Measurements from ENCODE around the gene PEAK1. TPM values are rescaled to one million over a fixed set of nuclear protein-coding genes. Genes with fewer than 3 reads are reported as not detected.

Gene PEAK1
- total and polyA plus RNA-seq, 2 experiments from 2014 or later, result 7.8 to 34.1 TPM

- H3K27ac Mint-ChIP-seq, result no peak overlapping the region
- H3K4me1 ChIP-seq (ENCODE audit: insufficient read depth), result no peaks in the 10 kb centered on the region
- H3K27ac ChIP-seq (ENCODE audit: low read depth), result 0 out of 2 replicates have a peak overlapping the region, but pooled peaks have one; percentile 6
- H2AFZ ChIP-seq, result no peak overlapping the region
- 0 out of 2 replicates have a peak, but pooled peaks cover 13% of the 10 kb centered on the region for H4K20me1 ChIP-seq (replicated peaks; ENCODE audit: insufficient read depth)
- no peaks in the 10 kb centered on the region for H3K36me3 Mint-ChIP-seq (ENCODE audit: low read depth)
- no peak overlapping the region for H3K4me2 ChIP-seq
- H3K4me1 Mint-ChIP-seq, result peaks cover 8% of the 10 kb centered on the region; the same call in 2 of the 3 replicates
- H3K4me3 ChIP-seq, result no peak overlapping the region
- TF ChIP-seq, protein P1, sequence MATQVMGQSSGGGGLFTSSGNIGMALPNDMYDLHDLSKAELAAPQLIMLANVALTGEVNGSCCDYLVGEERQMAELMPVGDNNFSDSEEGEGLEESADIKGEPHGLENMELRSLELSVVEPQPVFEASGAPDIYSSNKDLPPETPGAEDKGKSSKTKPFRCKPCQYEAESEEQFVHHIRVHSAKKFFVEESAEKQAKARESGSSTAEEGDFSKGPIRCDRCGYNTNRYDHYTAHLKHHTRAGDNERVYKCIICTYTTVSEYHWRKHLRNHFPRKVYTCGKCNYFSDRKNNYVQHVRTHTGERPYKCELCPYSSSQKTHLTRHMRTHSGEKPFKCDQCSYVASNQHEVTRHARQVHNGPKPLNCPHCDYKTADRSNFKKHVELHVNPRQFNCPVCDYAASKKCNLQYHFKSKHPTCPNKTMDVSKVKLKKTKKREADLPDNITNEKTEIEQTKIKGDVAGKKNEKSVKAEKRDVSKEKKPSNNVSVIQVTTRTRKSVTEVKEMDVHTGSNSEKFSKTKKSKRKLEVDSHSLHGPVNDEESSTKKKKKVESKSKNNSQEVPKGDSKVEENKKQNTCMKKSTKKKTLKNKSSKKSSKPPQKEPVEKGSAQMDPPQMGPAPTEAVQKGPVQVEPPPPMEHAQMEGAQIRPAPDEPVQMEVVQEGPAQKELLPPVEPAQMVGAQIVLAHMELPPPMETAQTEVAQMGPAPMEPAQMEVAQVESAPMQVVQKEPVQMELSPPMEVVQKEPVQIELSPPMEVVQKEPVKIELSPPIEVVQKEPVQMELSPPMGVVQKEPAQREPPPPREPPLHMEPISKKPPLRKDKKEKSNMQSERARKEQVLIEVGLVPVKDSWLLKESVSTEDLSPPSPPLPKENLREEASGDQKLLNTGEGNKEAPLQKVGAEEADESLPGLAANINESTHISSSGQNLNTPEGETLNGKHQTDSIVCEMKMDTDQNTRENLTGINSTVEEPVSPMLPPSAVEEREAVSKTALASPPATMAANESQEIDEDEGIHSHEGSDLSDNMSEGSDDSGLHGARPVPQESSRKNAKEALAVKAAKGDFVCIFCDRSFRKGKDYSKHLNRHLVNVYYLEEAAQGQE (IDR thresholded peaks at IDR 0.05; ENCODE audit: unreplicated experiment), result no peak
- no peak for TF ChIP-seq CREB1 (CRISPR knock-in tag; IDR thresholded peaks at IDR 0.05; ENCODE audit: low read depth)
- TF ChIP-seq ZNF462 (CRISPR knock-in tag; IDR thresholded peaks at IDR 0.05), result no peak
- no peak for TF ChIP-seq NANOG (IDR thresholded peaks at IDR 0.05; ENCODE audit: borderline replicate concordance)
- TF ChIP-seq EZH2phosphoT487 (IDR thresholded peaks at IDR 0.05; ENCODE audit: unreplicated experiment), result no peak
- H3K27me3 Mint-ChIP-seq (ENCODE audit: insufficient read depth, low read depth, poor library complexity), result no peaks in the 10 kb centered on the region
- DNase-seq (ENCODE audit: low spot score), result no peak
- no peak for ATAC-seq
- H3K79me2 ChIP-seq (replicated peaks; ENCODE audit: insufficient read depth), result peaks cover 71% of the 10 kb centered on the region
- no peaks in the 10 kb centered on the region for H3K9me2 ChIP-seq (ENCODE audit: insufficient read depth)
- H3F3A ChIP-seq (replicated peaks; ENCODE audit: low read depth), result no peaks in the 10 kb centered on the region
- no peaks in the 10 kb centered on the region for H3K27me3 ChIP-seq (ENCODE audit: insufficient read depth)
- no peak overlapping the region for H3K4me3 Mint-ChIP-seq
- H3K9me3 Mint-ChIP-seq, result no peaks in the 10 kb centered on the region
- no peaks in the 10 kb centered on the region for H3K36me3 ChIP-seq (ENCODE audit: insufficient read depth)
Measured at GRCh38 chr15:77430213-77430612, 10.3 kb upstream of the PEAK1 start.
